ENCODE data around the gene ADGRA1. TPM values are rescaled to one million over a fixed set of nuclear protein-coding genes. Genes with fewer than 3 reads are reported as not detected.
"Not testable (repeated sequence)": the region's sequence is repeated elsewhere in the genome, so short reads cannot be mapped to it uniquely, and the experiment has no call there.

ADGRA1 gene
- total and polyA plus RNA-seq, 4 donors = 3.4 to 31.1 (median 16.1) TPM

GRCh38 chr10:133134411-133135115 lies 46.8 kb downstream of the ADGRA1 start:
- Histone ChIP-seq H3K27me3 (ENCODE audit: control insufficient read depth, insufficient read depth, low read length) (no peaks in the 10 kb centered on the region), H3K27ac (ENCODE audit: low read depth, low read length) (no peak overlapping the region), H3K9me3 (ENCODE audit: control insufficient read depth, insufficient read depth, low read length) (no peaks in the 10 kb centered on the region), H3K36me3 (ENCODE audit: control insufficient read depth, insufficient read depth, low read length) (peaks cover 24% of the 10 kb centered on the region), H3K4me3 (ENCODE audit: low read depth, low read length) (no peak overlapping the region), H3K4me1 (ENCODE audit: control insufficient read depth, insufficient read depth, low read length) (peaks cover 10% of the 10 kb centered on the region)
- DNase-seq (ENCODE audit: low read depth in 4 of 6, low spot score in 6 of 6) = no peak
- 84% methylated on average over 20 of the region's 20 CpGs for WGBS (ENCODE audit: insufficient coverage)

- Histone ChIP-seq H3K4me3 (ENCODE audit: low read depth, low read length) (no peak overlapping the region), H3K27ac (ENCODE audit: low read depth, low read length) (no peak overlapping the region), H3K4me1 (ENCODE audit: control insufficient read depth, insufficient read depth, low read length) (peaks cover 10% of the 10 kb centered on the region), H3K36me3 (ENCODE audit: control insufficient read depth, insufficient read depth, low read length) (peaks cover 19% of the 10 kb centered on the region), H3K9me3 (ENCODE audit: control insufficient read depth, insufficient read depth, low read length) (no peaks in the 10 kb centered on the region), H3K27me3 (ENCODE audit: control insufficient read depth, insufficient read depth, low read length) (no peaks in the 10 kb centered on the region)
- 72% methylated on average over 8 of the region's 8 CpGs for WGBS (ENCODE audit: insufficient coverage)
- no peak for DNase-seq (ENCODE audit: low read depth in 4 of 6, low spot score in 6 of 6)
Measured at GRCh38 chr10:133135116-133135465, 47.4 kb downstream of the ADGRA1 start.

GRCh38 chr10:133137486-133138145 lies 49.9 kb downstream of the ADGRA1 start:
- 94% methylated on average over 2 of the region's 12 CpGs for WGBS (ENCODE audit: insufficient coverage)
- not testable (repeated sequence) for H3K27me3 ChIP-seq (ENCODE audit: control insufficient read depth, insufficient read depth, low read length)

GRCh38 chr10:133139551-133140065 lies 51.9 kb downstream of the ADGRA1 start:
- 57% methylated on average over 17 of the region's 17 CpGs for WGBS (ENCODE audit: insufficient coverage)

More at GRCh38 chr10:133137486-133138145, 49.9 kb downstream of the ADGRA1 start:
- H3K4me3 ChIP-seq (ENCODE audit: low read depth, low read length); H3K36me3 ChIP-seq (ENCODE audit: control insufficient read depth, insufficient read depth, low read length); H3K9me3 ChIP-seq (ENCODE audit: control insufficient read depth, insufficient read depth, low read length); H3K27ac ChIP-seq (ENCODE audit: low read depth, low read length); DNase-seq (ENCODE audit: low read depth in 4 of 6, low spot score in 6 of 6): not testable (repeated sequence)
- peaks cover 11% of the 10 kb centered on the region for H3K4me1 ChIP-seq (ENCODE audit: control insufficient read depth, insufficient read depth, low read length)

GRCh38 chr10:133140417-133141143 lies 52.9 kb downstream of the ADGRA1 start:
- no peaks in the 10 kb centered on the region for H3K36me3 ChIP-seq (ENCODE audit: control insufficient read depth, insufficient read depth, low read length)
- H3K27ac ChIP-seq (ENCODE audit: low read depth, low read length) = no peak overlapping the region
- no peak for DNase-seq (ENCODE audit: low read depth in 4 of 6, low spot score in 6 of 6)
- H3K9me3 ChIP-seq (ENCODE audit: control insufficient read depth, insufficient read depth, low read length) = no peaks in the 10 kb centered on the region
- H3K27me3 ChIP-seq (ENCODE audit: control insufficient read depth, insufficient read depth, low read length) = no peaks in the 10 kb centered on the region
- no peak overlapping the region for H3K4me3 ChIP-seq (ENCODE audit: low read depth, low read length)
- 77% methylated on average over 25 of the region's 26 CpGs for WGBS (ENCODE audit: insufficient coverage)
- peaks cover 9% of the 10 kb centered on the region for H3K4me1 ChIP-seq (ENCODE audit: control insufficient read depth, insufficient read depth, low read length)

More at GRCh38 chr10:133139551-133140065, 51.9 kb downstream of the ADGRA1 start:
- Histone ChIP-seq H3K4me3 (ENCODE audit: low read depth, low read length) (no peak overlapping the region), H3K9me3 (ENCODE audit: control insufficient read depth, insufficient read depth, low read length) (no peaks in the 10 kb centered on the region), H3K4me1 (ENCODE audit: control insufficient read depth, insufficient read depth, low read length) (peaks cover 9% of the 10 kb centered on the region), H3K36me3 (ENCODE audit: control insufficient read depth, insufficient read depth, low read length) (no peaks in the 10 kb centered on the region), H3K27ac (ENCODE audit: low read depth, low read length) (no peak overlapping the region), H3K27me3 (ENCODE audit: control insufficient read depth, insufficient read depth, low read length) (no peaks in the 10 kb centered on the region)
- no peak for DNase-seq (ENCODE audit: low read depth in 4 of 6, low spot score in 6 of 6)

GRCh38 chr10:133141144-133141957 lies 53.6 kb downstream of the ADGRA1 start:
- Histone ChIP-seq H3K4me1 (ENCODE audit: control insufficient read depth, insufficient read depth, low read length) (peaks cover 9% of the 10 kb centered on the region), H3K9me3 (ENCODE audit: control insufficient read depth, insufficient read depth, low read length) (no peaks in the 10 kb centered on the region), H3K36me3 (ENCODE audit: control insufficient read depth, insufficient read depth, low read length) (no peaks in the 10 kb centered on the region), H3K4me3 (ENCODE audit: low read depth, low read length) (no peak overlapping the region), H3K27me3 (ENCODE audit: control insufficient read depth, insufficient read depth, low read length) (no peaks in the 10 kb centered on the region), H3K27ac (ENCODE audit: low read depth, low read length) (no peak overlapping the region)
- DNase-seq (ENCODE audit: low read depth in 4 of 6, low spot score in 6 of 6) = no peak
- WGBS (ENCODE audit: insufficient coverage) = 82% methylated on average over 28 of the region's 28 CpGs

GRCh38 chr10:133141958-133142340 lies 54.2 kb downstream of the ADGRA1 start:
- no peak overlapping the region for H3K4me3 ChIP-seq (ENCODE audit: low read depth, low read length)
- no peaks in the 10 kb centered on the region for H3K36me3 ChIP-seq (ENCODE audit: control insufficient read depth, insufficient read depth, low read length)
- H3K4me1 ChIP-seq (ENCODE audit: control insufficient read depth, insufficient read depth, low read length) = peaks cover 9% of the 10 kb centered on the region
- no peaks in the 10 kb centered on the region for H3K27me3 ChIP-seq (ENCODE audit: control insufficient read depth, insufficient read depth, low read length)
- H3K9me3 ChIP-seq (ENCODE audit: control insufficient read depth, insufficient read depth, low read length) = no peaks in the 10 kb centered on the region
- WGBS (ENCODE audit: insufficient coverage) = 89% methylated on average over 23 of the region's 27 CpGs
- H3K27ac ChIP-seq (ENCODE audit: low read depth, low read length) = no peak overlapping the region
- DNase-seq (ENCODE audit: low read depth in 4 of 6, low spot score in 6 of 6) = no peak

GRCh38 chr10:133142523-133143199 lies 54.9 kb downstream of the ADGRA1 start:
- WGBS (ENCODE audit: insufficient coverage) = 85% methylated on average over 24 of the region's 24 CpGs
- no peaks in the 10 kb centered on the region for H3K36me3 ChIP-seq (ENCODE audit: control insufficient read depth, insufficient read depth, low read length)
- DNase-seq (ENCODE audit: low read depth in 4 of 6, low spot score in 6 of 6) = no peak
- H3K4me3 ChIP-seq (ENCODE audit: low read depth, low read length) = no peak overlapping the region
- H3K4me1 ChIP-seq (ENCODE audit: control insufficient read depth, insufficient read depth, low read length) = peaks cover 9% of the 10 kb centered on the region
- H3K27me3 ChIP-seq (ENCODE audit: control insufficient read depth, insufficient read depth, low read length) = no peaks in the 10 kb centered on the region
- no peaks in the 10 kb centered on the region for H3K9me3 ChIP-seq (ENCODE audit: control insufficient read depth, insufficient read depth, low read length)
- H3K27ac ChIP-seq (ENCODE audit: low read depth, low read length) = no peak overlapping the region

GRCh38 chr10:133143200-133143533 lies 55.4 kb downstream of the ADGRA1 start:
- Histone ChIP-seq H3K9me3 (ENCODE audit: control insufficient read depth, insufficient read depth, low read length) (peaks cover 1% of the 10 kb centered on the region), H3K27me3 (ENCODE audit: control insufficient read depth, insufficient read depth, low read length) (no peaks in the 10 kb centered on the region), H3K27ac (ENCODE audit: low read depth, low read length) (no peak overlapping the region), H3K4me3 (ENCODE audit: low read depth, low read length) (no peak overlapping the region), H3K36me3 (ENCODE audit: control insufficient read depth, insufficient read depth, low read length) (no peaks in the 10 kb centered on the region), H3K4me1 (ENCODE audit: control insufficient read depth, insufficient read depth, low read length) (peaks cover 9% of the 10 kb centered on the region)
- 45% methylated on average over 7 of the region's 10 CpGs for WGBS (ENCODE audit: insufficient coverage)
- DNase-seq (ENCODE audit: low read depth in 4 of 6, low spot score in 6 of 6) = no peak

All from spinal cord (tissue), 10 donors.